NCI-H2171 treated with DMSO at 0.1 percent for 48 hours (cell line): ENCODE data around the gene NEAT1.

Experiments
- DNase-seq: peaks from one replicate; lab custom pipeline; 2025; lab: John Stamatoyannopoulos, UW

Gene NEAT1

GRCh38 chr11:65421794-65422632 is 585 bp upstream of the NEAT1 start:
- DNase-seq, result peak; percentile 88

- DNase-seq, result peak; percentile 9
Observed at GRCh38 chr11:65423516-65424204, 1.1 kb downstream of the NEAT1 start.

GRCh38 chr11:65424205-65425104 is 1.9 kb downstream of the NEAT1 start:
- peak; percentile 25 for DNase-seq

GRCh38 chr11:65425105-65425970 is 2.7 kb downstream of the NEAT1 start:
- peak; percentile 13 for DNase-seq

GRCh38 chr11:65425971-65426838 is 3.6 kb downstream of the NEAT1 start:
- no peak for DNase-seq

- peak; percentile 9 for DNase-seq
Observed at GRCh38 chr11:65426839-65427690, 4.5 kb downstream of the NEAT1 start.

GRCh38 chr11:65427691-65428577 is 5.3 kb downstream of the NEAT1 start:
- no peak for DNase-seq

GRCh38 chr11:65428578-65429067 is 6.0 kb downstream of the NEAT1 start:
- DNase-seq, result no peak

GRCh38 chr11:65429068-65429681 is 6.6 kb downstream of the NEAT1 start:
- DNase-seq, result no peak

- DNase-seq, result no peak
Observed at GRCh38 chr11:65429724-65430405, 7.3 kb downstream of the NEAT1 start.

GRCh38 chr11:65430406-65431217 is 8.0 kb downstream of the NEAT1 start:
- DNase-seq, result no peak

GRCh38 chr11:65431451-65432099 is 9.0 kb downstream of the NEAT1 start:
- no peak for DNase-seq

GRCh38 chr11:65432100-65432650 is 9.6 kb downstream of the NEAT1 start:
- no peak for DNase-seq

- DNase-seq, result peak; percentile 41
Observed at GRCh38 chr11:65432686-65433582, 10.3 kb downstream of the NEAT1 start.
